H9 (cell line): Measurements from ENCODE around the gene PRICKLE1. TPM values are rescaled to one million over a fixed set of nuclear protein-coding genes. Genes with fewer than 3 reads are reported as not detected.

Source experiments
- DNase-seq: peaks from one replicate; pipeline ENCODE4 v3.0.0-alpha.2; 2017
- H2AFZ ChIP-seq: one replicate; pipeline ENCODE4 v1.6.1; 2013; ENCODE audit warnings: mild to moderate bottlenecking, low read length, control low read depth, moderate library complexity
- H2AK5ac ChIP-seq: 2 replicates; pipeline ENCODE4 v1.6.1; 2013; ENCODE audit warnings: low read length, control low read depth, mixed read lengths; ENCODE audit not compliant: insufficient read length
- H2BK120ac ChIP-seq: one replicate; pipeline ENCODE4 v1.6.1; 2013; ENCODE audit warnings: low read depth, mild to moderate bottlenecking, low read length, control low read depth, inconsistent platforms; ENCODE audit not compliant: poor library complexity, severe bottlenecking
- H2BK12ac ChIP-seq: 2 replicates; pipeline ENCODE4 v1.6.1; 2013; ENCODE audit warnings: low read length, control low read depth, mixed read lengths, low read depth; ENCODE audit not compliant: insufficient read length
- H2BK15ac ChIP-seq: 2 replicates; pipeline ENCODE4 v1.6.1; 2013; ENCODE audit warnings: low read depth, low read length, control low read depth
- H2BK20ac ChIP-seq: one replicate; pipeline ENCODE4 v1.6.1; 2013; ENCODE audit warnings: low read depth, mild to moderate bottlenecking, low read length, control low read depth, inconsistent platforms; ENCODE audit not compliant: poor library complexity, severe bottlenecking
- H2BK5ac ChIP-seq: 2 replicates; pipeline ENCODE4 v1.6.1; 2013; ENCODE audit warnings: low read length, control low read depth, mixed read lengths; ENCODE audit not compliant: insufficient read length
- H3K14ac ChIP-seq: 2 replicates; pipeline ENCODE4 v1.6.1; 2013; ENCODE audit warnings: low read length, control low read depth; ENCODE audit not compliant: insufficient read depth
- H3K18ac ChIP-seq: 2 replicates; pipeline ENCODE4 v1.6.1; 2013; ENCODE audit warnings: low read depth, mild to moderate bottlenecking, mixed read lengths, low read length, control low read depth; ENCODE audit not compliant: insufficient read length
- H3K23ac ChIP-seq: 2 replicates; pipeline ENCODE4 v1.6.1; 2013; ENCODE audit warnings: low read length, control low read depth, mixed read lengths, low read depth; ENCODE audit not compliant: insufficient read length
- H3K23me2 ChIP-seq: 2 replicates; pipeline ENCODE4 v1.6.1; 2013; ENCODE audit warnings: low read depth, mild to moderate bottlenecking, mixed read lengths, low read length, control low read depth; ENCODE audit not compliant: insufficient read length, poor library complexity, severe bottlenecking
- H3K27ac ChIP-seq: 2 replicates; pipeline ENCODE4 v1.5.1; 2013; ENCODE audit warnings: low read length, control low read depth, mixed read lengths, low read depth; ENCODE audit not compliant: insufficient read length
- H3K27me3 ChIP-seq: 2 replicates; pipeline ENCODE4 v1.6.1; 2013; ENCODE audit warnings: low read length, control low read depth, inconsistent platforms; ENCODE audit not compliant: insufficient read depth
- H3K4ac ChIP-seq: 2 replicates; pipeline ENCODE4 v1.6.1; 2013; ENCODE audit warnings: low read depth, mild to moderate bottlenecking, control low read depth, inconsistent platforms, low read length, moderate library complexity
- H3K4me1 ChIP-seq: 2 replicates; pipeline ENCODE4 v1.6.1; 2013; ENCODE audit warnings: low read length, control low read depth, inconsistent platforms; ENCODE audit not compliant: insufficient read depth
- H3K4me2 ChIP-seq: 2 replicates; pipeline ENCODE4 v1.6.1; 2013; ENCODE audit warnings: low read length, control low read depth, mixed read lengths; ENCODE audit not compliant: insufficient read length, insufficient read depth
- H3K56ac ChIP-seq: 2 replicates; pipeline ENCODE4 v1.6.1; 2013; ENCODE audit warnings: low read depth, mild to moderate bottlenecking, mixed read lengths, low read length, control low read depth; ENCODE audit not compliant: insufficient read length
- H3K79me1 ChIP-seq: 2 replicates; pipeline ENCODE4 v1.6.1; 2013; ENCODE audit warnings: low read depth, mild to moderate bottlenecking, moderate library complexity, low read length, control low read depth, inconsistent platforms; ENCODE audit not compliant: insufficient read depth, poor library complexity, severe bottlenecking
- H3K79me2 ChIP-seq: 2 replicates; pipeline ENCODE4 v1.6.1; 2013; ENCODE audit warnings: low read length, control low read depth, inconsistent platforms; ENCODE audit not compliant: insufficient read depth
- H3K9ac ChIP-seq: 2 replicates; pipeline ENCODE4 v1.6.1; 2013; ENCODE audit warnings: low read length, control low read depth, mixed read lengths; ENCODE audit not compliant: insufficient read length; ENCODE audit errors: extremely low read depth
- H3K9me3 ChIP-seq: one replicate; pipeline ENCODE4 v1.6.1; 2013; ENCODE audit warnings: low read depth, low read length, inconsistent platforms; ENCODE audit not compliant: control insufficient read depth
- H3T11ph ChIP-seq: one replicate; pipeline ENCODE4 v1.6.1; 2013; ENCODE audit warnings: mild to moderate bottlenecking, low read length, control low read depth, inconsistent platforms
- H4K20me1 ChIP-seq: one replicate; pipeline ENCODE4 v1.6.1; 2013; ENCODE audit not compliant: control insufficient read depth, insufficient read length, insufficient read depth
- H4K5ac ChIP-seq: 2 replicates; pipeline ENCODE4 v1.6.1; 2013; ENCODE audit warnings: low read depth, mild to moderate bottlenecking, mixed read lengths, low read length, control low read depth; ENCODE audit not compliant: insufficient read length
- H4K8ac ChIP-seq: replicated peaks from 2 replicates; pipeline ENCODE4 v1.6.1; 2013; ENCODE audit warnings: low read length, control low read depth, mixed read lengths, low read depth; ENCODE audit not compliant: insufficient read length
- H4K91ac ChIP-seq: 2 replicates; pipeline ENCODE4 v1.6.1; 2013; ENCODE audit warnings: low read depth, mild to moderate bottlenecking, moderate library complexity, mixed read lengths, low read length, control low read depth; ENCODE audit not compliant: insufficient read length
- H3K27ac Mint-ChIP-seq, 3 experiments: 2 replicates in 2 of 3; 3 replicates in 1 of 3; pipeline ENCODE4 v1.8.0; 2020 to 2021; ENCODE audit warnings: mixed read lengths in 3 of 3, mild to moderate bottlenecking in 1 of 3, moderate library complexity in 1 of 3
- H3K27me3 Mint-ChIP-seq: 2 replicates; pipeline ENCODE4 v1.8.0; 2021; ENCODE audit warnings: low read depth, mild to moderate bottlenecking, moderate library complexity, mixed read lengths
- H3K36me3 Mint-ChIP-seq, 3 experiments: 2 replicates in 2 of 3; 3 replicates in 1 of 3; pipeline ENCODE4 v1.8.0; 2020 to 2021; ENCODE audit warnings: low read depth in 3 of 3, mixed read lengths in 3 of 3; ENCODE audit not compliant: insufficient read depth in 1 of 3
- H3K4me1 Mint-ChIP-seq, 2 experiments: 2 replicates each; pipeline ENCODE4 v1.8.0; 2020; ENCODE audit warnings: mixed read lengths in 2 of 2
- H3K4me3 Mint-ChIP-seq, 2 experiments: 2 replicates in 1 of 2; 3 replicates in 1 of 2; pipeline ENCODE4 v1.8.0; 2020 to 2021; ENCODE audit warnings: mild to moderate bottlenecking in 2 of 2, mixed read lengths in 2 of 2, moderate library complexity in 1 of 2
- H3K9me3 Mint-ChIP-seq, 2 experiments: 2 replicates in 1 of 2; 3 replicates in 1 of 2; pipeline ENCODE4 v1.8.0; 2020; ENCODE audit warnings: mild to moderate bottlenecking in 2 of 2, mixed read lengths in 2 of 2, moderate library complexity in 1 of 2
- CTCF ChIP-seq: fragments of 200-600 bp; sonication (generic); conservative IDR thresholded peaks from 3 replicates; pipeline ENCODE4 v1.8.0; 2021; ENCODE audit warnings: antibody characterized with exemption, mild to moderate bottlenecking
- WGBS: extraction: QIAGEN DNeasy Blood & Tissue Kit; methylation state at CpG from one replicate; pipeline ENCODE4 v1.1.7; 2013; ENCODE audit warnings: missing lambda C conversion rate, low lambda C conversion rate, mixed read lengths; ENCODE audit not compliant: insufficient read length; ENCODE audit errors: extremely low coverage; 5-methylcytosine and 5-hydroxymethylcytosine counted together
- total RNA-seq: library from RNA; stranded (reverse); gene quantifications from 2 replicates; pipeline ENCODE4 v1.2.1, GENCODE V29; 2021

The PRICKLE1 gene
- total RNA-seq, 1 experiment from 2014 or later = 20.5 TPM

DNA sequence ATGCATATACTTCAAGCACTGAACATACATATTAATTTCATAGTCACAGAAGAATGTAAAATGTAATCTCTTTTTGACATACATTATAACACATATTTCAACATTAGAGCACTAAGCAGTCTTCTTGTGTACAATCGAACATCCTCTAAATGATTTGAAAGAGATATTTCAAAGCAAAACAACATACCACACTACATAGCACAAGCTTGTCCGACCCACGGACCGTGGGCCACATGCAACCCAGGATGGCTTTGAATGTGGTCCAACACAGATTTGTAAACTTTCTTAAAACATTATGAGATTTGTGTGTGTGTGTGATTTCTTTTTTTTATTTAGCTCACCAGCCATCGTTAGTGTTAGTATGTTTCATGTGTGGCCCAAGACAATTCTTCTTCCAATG, 7.0 kb downstream of the PRICKLE1 start:
- H3K36me3 Mint-ChIP-seq = no peaks in the 10 kb centered on the region
- no peak overlapping the region for H2AK5ac ChIP-seq
- H3K79me1 ChIP-seq = no peaks in the 10 kb centered on the region
- no peaks in the 10 kb centered on the region for H4K20me1 ChIP-seq
- peaks cover 10% of the 10 kb centered on the region for H3K27me3 Mint-ChIP-seq
- no peaks in the 10 kb centered on the region for H3K9me3 ChIP-seq
- no peak overlapping the region for H2BK20ac ChIP-seq
- DNase-seq = no peak
- no peak overlapping the region for H2BK120ac ChIP-seq
- H3K4me3 Mint-ChIP-seq = no peak overlapping the region
- no peak overlapping the region for H2BK15ac ChIP-seq
- peaks cover 5% of the 10 kb centered on the region; the same call in 1 of the 2 replicates for H3K4me1 ChIP-seq
- H3K14ac ChIP-seq = no peak overlapping the region
- H3T11ph ChIP-seq = no peak overlapping the region
- H3K56ac ChIP-seq = no peak overlapping the region
- H3K4me2 ChIP-seq = no peak overlapping the region
- H2BK5ac ChIP-seq = no peak overlapping the region
- H4K8ac ChIP-seq = no peak overlapping the region
- no peak overlapping the region for H4K91ac ChIP-seq
- no peak overlapping the region for H3K9ac ChIP-seq
- no peak overlapping the region for H3K18ac ChIP-seq
- TF ChIP-seq CTCF = no peak
- no peak overlapping the region for H2BK12ac ChIP-seq
- H3K23ac ChIP-seq = no peak overlapping the region
- no peak overlapping the region for H2AFZ ChIP-seq
- H3K79me2 ChIP-seq = no peaks in the 10 kb centered on the region
- H3K27me3 ChIP-seq = no peaks in the 10 kb centered on the region
- no peak overlapping the region; a peak in 1 of 7 replicates for H3K27ac Mint-ChIP-seq
- no peak overlapping the region for H3K27ac ChIP-seq
- H3K4ac ChIP-seq = no peak overlapping the region
- no peaks in the 10 kb centered on the region for H3K23me2 ChIP-seq
- WGBS = no CpG with 5 or more reads among the region's 5 CpGs
- peaks cover 3 to 10% of the 10 kb centered on the region in 2 experiments for H3K4me1 Mint-ChIP-seq
- H4K5ac ChIP-seq = no peak overlapping the region
- no peaks in the 10 kb centered on the region for H3K9me3 Mint-ChIP-seq
